Inflammatory macrophage treated with lipopolysaccharide for 4 hours (primary cell): ENCODE results near the gene ABLIM2.

Experiments
- DNase-seq: peaks from one replicate; pipeline ENCODE4 v3.0.0-alpha.2; 2020

ABLIM2 gene

DNA sequence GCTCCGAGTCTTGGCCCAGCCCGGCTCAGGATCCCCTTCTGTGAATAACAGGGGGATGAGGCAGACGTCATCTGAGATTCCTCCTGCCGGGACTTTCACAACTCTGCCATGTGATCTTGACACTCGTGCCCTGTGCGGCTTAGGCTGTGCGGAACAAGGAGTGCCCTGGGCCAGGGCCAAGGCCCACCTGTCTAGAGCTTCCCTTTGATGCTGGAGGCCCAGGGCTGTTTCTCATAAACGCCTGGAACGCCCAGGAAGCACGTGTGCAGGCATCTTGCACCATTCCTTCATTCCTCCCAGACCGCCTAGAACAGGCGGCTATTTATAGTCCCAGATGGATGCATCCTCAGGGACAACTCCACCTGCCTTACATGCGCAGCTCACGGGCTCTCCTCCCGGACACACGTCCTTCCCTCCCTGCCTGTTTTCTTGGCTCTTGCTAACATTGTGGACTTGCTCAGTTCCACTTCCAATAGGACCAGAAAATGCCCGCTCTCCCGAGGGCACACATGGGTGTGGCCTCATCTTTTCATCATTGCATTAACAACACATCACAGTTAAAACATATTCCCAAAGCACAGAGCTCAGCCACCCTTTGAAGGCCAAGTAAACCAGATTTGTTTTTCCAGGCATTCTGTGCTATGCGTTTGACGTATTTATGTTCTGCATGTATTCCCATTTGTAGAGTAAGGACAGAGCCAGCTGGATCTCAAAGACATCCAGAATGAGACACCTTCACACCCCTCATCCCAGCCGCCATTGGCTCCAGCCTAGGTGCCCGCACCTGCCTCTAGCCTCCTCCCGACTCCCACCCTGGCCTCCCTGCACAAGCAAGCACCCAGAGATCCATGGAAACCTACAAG is 57.2 kb downstream of the ABLIM2 start:
- DNase-seq, result no peak

DNA sequence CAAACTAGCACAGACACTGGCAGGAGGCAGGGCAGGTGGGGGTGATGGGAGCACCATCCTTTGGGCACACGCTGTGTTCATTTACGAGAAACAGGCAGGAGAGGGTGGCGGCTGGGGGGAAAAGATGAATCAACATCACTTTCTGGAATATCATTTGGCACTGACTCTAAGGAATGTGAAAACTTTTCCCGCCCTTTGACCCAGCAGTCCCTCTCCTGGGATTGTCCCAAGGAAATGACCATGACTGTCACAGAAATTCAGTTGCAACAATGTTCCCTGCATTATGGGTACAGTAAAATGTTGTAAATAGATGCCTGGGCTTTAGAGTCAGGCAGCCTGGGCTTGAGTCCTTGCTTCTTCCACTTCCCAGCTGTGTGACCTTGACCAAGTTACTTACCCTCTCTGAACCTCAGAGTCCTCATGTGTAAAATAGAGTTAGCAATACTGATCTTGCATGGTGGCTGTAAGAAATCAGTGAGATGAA is 58.6 kb downstream of the ABLIM2 start:
- no peak for DNase-seq

DNA sequence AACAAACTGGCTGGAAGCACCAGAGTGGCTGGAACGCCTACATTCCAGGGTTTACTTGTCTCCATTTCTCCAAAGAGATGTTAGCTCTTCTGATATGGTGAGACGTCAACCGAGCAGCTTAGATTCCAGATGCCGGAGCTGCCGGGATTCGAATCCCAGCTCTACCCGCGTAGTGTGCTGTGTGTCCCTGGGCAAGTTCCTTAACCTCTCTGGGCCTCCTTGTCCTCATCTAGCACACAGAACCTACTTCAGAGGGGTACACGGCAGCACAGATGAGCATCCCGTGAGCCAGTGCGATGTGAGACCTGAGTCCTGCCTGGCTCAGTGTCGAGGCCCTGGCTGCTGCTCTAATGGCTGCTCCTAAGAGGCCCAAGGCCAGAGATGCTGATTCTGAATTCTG is 60.1 kb downstream of the ABLIM2 start:
- no peak for DNase-seq

DNA sequence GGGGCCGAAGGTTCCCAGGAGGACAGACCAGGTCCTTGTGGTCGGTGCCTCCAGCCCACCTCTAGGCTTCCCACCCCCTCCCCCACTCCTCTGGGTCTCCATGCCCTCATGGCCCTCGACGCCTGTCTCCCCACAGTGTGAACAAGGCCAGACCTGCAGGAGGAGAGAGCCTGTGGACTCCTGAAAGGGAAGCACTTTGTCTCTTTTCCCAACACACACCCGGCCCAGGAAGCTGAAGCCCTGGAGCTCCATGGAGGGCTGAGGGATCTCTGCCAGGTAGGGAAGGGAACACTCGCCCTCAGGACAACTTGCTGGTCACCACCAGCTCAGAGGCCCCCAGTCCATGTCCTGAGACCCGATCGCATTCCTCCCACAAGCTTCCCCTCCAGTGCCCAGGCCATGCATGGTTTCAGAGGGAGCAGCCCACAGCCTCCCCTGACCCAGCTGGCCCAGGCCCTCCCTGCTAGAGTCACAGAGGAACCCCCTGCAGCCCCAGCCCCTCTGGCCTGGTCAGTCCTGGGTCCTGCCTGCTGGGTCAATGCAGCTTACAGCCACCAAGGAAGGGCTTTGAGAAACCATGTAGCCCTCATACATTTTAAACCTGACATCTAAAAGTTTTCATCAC is 60.8 kb downstream of the ABLIM2 start:
- DNase-seq, result no peak

DNA sequence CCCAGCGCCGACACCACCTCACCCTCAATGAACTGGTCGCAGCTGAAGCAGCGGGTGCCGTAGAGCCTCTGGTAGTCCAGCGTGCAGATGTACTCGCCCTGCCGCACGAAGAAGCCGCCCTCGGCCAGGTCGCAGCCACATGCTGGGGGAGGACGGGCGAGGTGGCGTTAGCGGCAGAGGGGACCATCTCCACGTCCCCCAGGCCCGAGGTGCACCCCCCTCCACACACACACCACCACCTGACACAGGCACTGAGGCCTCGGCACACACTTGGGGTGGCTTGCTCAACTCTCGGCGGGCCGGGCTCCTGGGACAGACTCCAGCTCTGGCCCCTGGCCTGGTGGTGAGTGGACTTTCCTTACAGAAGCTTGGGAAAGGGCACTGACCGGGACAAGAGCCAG is 61.5 kb downstream of the ABLIM2 start:
- DNase-seq, result no peak

DNA sequence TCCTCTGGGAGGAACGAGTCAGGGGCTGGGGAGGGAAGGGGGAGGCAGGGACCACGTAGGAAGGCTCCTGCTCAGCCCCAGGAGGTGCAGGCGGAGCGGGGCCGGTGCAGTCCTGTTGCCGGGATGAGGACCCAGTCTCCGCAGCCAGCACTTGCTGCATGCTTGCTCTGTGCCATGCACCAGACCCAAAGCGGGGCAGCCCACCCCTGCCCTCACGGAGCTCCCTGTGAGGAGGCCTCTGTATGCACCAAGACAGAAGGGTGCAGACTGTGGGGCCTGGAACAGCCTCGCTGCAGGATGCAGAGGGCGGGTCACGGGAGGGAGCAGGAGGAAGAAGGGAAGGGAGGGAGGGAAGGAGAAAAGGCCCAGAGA is 61.9 kb downstream of the ABLIM2 start:
- DNase-seq, result no peak

DNA sequence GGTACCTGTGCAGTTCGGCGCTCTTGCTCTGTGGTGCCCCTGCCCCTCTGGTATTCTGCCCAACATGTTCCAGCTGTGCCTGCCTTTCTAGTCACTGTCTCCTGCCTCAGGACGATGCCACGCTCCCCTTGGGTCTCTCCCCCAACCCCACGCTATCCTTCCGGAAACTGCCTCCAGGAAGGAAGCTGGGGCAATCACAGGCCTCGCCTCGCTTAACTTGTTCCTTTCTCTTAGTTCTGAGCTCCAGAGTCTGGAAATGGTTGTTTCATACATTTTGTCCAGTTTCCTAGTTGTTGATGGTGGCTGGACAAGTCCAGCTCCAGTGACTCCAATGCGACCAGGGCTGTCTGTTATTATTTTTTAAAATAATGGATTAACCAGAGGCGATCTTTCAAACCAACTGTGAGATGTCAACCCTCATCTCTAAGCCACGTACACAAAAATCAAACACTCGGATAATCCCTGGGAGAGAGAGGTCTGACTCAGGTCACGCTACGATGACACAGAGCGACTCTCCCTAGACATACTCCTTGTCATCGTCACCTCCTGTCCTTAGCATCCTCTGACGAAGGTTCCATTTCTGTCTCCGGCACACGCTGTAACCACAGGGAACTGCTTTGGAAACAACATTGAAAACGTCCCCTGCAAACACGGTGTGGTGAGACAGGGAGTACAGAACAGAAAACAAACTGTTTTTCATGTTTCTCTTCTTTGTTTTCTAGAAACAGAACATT is 62.5 kb downstream of the ABLIM2 start:
- no peak for DNase-seq

DNA sequence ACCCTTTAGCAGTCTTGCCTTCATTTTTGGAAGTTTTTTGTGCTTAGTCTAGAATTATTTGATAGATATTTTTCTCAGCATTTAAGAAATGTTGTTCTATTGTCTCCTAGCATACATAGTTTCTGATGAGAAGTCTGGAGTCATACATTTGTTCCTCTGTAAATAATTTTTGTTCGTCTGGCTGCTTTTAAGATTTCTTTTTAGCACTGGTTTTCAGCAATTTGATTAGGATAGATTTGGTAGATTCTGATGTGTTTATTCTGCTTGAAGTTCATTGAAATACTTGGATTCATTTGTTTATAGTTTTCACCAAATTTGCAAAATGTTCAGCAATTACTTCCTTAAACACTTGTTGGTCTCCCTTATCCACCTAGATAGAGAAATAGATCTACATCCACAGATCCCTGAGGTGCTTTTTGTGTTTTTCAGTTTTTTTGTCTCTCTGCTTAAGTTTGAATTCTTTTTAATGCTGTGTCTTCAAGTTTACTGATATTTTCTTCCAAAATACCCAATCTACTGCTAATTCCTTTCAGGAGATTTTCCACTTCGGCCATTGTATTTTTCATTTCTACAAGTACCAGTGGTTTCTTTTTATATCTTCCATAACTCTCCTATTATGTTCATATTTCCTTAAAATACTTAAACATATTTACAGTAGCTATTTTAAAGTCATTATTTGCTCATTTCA is 64.9 kb downstream of the ABLIM2 start:
- DNase-seq, result no peak

DNA sequence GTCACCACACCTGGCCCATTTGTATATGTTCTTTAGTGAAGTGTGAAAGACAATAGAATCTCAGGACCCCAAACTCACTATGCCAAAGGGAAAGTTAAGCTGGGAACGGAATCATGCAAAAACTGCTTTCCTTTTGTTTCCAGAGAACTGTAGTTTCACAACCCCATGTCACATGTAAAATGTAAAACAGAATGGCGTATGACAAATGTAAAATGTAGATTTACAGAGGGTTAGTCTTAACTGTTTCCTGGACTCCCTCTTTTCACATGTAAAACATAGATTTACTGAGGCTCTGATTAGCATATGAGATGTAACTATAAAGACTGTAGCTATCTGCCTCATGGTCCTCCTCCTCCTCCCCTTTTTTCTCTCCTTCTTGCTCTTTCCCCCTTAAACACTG is 66.3 kb downstream of the ABLIM2 start:
- no peak for DNase-seq

DNA sequence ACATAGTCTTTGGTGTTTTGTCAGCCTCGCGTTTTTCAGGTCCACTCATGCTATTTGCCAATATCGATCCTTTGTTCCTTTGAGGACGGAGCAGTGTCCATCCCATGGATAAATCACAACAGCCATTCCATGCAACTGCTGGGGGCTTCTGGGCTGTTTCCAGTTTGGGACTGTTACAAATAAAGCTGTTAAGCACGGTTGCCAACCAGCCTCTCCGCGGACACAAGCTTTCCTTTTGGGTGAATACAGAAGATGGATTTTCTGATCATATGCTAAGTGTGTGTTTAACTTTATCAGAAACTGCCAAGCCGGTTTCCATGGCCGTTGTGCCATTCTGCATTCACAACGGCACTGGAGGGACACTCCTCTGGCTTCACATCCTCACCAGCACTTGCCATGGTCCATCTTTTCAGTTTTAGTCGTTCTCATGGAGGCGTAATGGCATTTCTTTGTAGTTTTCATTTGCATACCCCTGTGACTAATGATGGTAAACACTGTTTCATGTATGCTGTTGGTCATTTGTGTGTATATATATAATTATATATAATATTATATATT is 67.8 kb downstream of the ABLIM2 start:
- DNase-seq, result no peak

DNA sequence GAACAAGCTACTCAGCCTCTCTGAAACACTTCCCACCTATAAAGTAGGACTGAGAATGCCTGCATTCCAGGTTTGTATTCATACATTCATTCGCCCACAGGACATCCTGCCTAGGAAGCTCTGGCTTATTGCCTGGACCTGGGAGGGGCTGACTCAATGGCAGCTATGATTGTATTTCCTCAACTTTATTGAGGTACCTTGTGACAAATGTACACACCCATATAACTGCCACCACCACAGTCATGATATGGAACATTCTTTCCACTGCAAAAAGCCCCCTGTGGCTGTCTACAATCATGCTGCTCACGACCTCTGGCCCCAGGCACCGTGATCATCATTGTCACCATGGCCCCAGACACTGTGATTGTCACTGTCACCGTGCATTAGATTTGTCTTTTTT is 68.3 kb downstream of the ABLIM2 start:
- DNase-seq, result no peak

DNA sequence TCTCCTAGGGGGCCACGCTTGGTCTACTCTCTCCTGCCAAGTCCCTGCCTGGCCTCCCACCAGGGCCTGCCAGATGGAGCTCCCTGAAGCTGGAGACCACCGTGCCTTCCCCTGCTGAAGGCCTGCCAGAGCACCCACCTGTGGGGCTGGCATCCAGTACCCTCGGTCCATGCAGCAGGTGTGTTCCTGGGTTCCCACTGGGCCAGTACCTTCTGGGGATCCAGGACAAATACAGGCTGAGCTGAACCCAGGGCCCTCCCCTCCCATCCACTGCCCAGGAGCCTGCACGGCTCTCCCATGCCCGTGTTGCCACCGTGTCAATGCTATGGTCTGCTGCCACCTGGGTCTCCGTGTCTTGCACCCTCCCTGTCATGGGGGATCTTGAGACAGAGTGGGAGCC is 68.8 kb downstream of the ABLIM2 start:
- no peak for DNase-seq

DNA sequence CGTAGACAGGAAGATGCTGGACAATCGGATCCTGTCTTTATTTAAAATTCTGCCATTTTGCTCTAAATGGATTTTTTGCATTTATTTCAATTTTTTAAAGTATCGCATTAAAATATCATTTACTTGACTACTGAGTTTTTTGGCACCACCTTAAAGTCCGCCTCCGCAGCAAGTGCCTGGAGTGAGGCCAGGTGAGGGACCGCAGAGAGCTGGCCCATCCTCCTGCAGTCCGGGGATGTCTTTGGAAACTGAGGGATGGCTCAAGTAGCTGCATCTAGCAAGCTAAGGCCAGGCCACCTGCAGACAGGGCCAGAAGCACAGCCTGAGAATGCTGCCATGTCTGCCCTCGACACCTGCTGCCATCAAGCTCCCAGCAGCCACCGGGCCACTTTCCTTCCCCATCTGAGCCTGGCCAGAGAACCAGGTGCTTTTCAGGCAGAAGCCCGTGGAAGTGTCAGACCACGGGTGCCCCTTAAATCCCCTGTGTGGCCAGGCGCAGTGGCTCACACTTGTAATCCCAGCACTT is 69.6 kb downstream of the ABLIM2 start:
- DNase-seq, result no peak

DNA sequence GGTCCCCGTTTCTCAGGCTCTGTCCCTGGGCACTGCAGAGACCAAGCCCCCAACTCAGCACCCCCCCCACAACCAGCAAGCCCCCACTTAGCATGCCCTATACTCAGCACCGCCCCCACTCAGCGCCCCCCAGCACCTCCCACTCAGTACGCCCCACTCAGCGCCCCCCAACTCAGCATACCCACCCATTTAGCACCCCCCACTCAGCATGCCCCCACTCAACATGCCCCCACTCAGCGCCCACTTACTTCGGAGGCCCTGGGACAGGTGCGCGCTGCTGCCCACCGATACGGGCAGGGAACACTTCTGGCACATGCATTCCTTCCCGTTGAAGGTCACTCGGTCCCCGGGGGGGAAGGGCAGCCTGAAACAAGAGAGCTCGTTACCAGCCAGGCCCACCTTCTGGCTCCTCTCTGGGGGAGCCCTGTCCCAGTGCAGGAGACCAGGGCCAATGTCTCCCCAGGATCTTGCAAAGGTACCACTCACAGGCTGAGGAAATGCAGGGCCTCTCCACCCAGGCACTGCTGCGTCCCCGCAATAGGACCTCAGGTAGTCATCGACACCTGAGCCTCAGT is 70.6 kb downstream of the ABLIM2 start:
- no peak for DNase-seq

DNA sequence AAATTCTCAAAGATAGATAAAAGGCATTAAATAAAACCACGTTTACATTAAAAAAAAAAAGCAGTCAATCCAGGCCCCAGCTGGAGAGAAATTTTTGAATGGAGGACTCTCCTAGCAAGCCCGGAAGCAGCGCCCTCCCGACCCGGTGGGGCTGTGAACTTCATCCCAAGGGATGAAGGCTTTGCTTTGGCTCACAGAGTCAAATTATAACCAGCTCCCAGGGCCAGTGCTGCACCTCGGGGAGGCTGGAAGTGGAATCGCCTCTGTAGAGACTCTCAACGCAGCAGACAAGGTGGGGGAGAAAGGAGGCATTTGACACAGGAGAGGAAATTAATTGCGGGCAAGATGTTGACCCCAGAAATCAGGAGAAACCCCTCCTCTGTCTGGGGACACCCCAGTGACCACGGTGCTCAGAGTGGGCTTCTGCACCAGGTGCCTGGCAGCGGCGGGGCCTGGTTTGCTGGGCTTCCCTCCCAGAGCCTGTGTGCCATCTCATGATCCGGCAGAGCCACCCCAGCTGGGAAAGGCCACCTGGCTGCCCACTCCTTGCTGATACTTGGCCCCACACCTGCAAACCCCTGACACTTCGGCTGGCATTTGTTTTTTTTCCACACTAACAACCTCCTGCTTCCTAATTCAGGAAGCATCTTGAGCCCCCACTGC is 71.7 kb downstream of the ABLIM2 start:
- DNase-seq, result no peak

DNA sequence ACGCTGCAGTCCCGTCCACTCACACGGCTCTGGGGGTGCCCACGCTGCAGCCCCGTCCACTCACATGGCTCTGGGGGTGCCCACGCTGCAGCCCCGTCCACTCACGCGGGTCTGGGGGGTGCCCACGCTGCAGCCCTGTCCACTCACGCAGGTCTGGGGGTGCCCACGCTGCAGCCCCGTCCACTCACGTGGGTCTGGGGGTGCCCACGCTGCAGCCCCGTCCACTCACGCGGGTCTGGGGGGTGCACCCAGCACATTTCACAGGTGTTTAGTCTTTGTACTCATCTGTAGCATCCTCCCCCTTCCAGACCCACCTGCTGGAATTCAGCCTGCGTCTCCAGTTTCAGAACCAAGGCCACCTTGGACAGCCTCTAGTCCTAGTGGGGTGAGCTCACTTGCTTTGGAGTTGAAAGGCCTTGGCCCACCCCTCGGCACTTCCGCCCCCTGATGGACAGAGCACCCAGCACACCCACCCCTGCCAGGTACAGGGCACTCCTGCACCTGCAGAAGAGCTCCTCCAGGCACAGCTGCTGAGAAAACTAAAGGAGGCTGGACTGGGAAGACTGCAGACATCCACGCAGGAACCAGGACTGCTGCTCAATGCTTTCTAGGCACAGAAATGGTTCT is 73.0 kb downstream of the ABLIM2 start:
- no peak for DNase-seq

DNA sequence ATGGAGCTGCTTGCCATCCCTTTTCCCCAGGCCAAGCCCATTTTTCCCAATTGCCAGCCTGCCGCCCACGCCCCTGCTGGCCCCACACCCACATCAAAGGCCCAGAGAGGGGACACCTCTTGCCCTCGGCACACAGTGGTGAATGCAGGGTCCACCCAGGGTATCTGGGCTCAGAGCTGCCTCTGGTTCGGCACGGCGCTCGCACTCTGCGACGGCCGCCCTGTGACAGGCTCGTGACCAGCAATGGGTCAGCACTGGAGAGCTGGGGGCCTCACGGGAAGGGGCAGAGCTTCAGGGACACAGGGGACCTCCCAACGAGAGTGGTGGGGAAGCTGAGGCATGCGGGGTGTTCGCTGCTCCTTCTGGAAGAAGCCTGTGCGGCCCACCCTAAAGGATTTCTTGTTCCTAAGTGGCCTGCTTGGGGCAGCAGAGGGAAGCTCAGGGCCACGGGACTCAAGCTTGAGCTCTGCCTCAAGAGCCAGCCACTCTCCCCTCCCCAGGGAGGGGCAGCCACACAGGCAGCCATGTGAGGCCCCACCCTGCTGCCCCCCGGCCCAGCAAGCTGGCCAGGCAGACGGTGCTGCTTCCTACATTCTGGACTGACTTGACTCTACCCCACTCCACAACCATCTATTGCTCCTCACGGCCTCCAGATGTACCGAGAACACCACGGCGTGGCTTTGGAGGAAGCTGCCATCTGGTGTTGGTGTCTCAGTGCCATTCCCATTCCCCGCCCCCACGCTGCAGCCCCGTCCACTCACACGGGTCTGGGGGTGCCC is 73.7 kb downstream of the ABLIM2 start:
- DNase-seq, result no peak

DNA sequence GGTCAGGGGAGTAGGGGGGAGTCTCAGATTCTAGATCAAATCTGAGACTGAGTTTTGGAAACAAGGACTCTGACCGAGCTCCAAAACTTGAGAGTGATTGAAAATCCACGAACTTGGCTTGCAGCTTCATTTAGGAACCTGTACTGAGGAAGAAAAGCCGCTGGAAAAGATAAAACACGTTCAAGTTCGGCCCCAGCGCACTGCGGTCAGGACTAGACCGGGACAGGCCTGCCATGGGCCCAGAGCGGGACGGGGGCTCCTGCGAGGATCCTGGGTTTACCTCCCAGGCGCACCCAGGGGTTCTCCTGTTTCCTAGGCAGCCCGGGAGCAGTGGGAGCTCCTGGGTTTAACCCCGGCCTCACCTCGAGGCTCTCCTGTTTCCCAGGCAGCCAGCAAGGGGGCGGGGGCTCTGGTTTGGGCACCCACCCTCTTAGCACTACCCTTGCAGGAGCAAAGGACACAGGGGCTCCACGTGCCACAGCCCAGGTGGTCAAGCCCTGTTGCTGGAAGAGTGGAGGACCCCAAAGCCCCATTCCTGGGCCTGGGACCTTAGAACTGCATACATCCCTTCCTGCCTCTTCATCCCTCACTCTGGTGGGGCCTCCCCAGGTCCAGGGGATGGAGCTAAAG is 74.5 kb downstream of the ABLIM2 start:
- no peak for DNase-seq

DNA sequence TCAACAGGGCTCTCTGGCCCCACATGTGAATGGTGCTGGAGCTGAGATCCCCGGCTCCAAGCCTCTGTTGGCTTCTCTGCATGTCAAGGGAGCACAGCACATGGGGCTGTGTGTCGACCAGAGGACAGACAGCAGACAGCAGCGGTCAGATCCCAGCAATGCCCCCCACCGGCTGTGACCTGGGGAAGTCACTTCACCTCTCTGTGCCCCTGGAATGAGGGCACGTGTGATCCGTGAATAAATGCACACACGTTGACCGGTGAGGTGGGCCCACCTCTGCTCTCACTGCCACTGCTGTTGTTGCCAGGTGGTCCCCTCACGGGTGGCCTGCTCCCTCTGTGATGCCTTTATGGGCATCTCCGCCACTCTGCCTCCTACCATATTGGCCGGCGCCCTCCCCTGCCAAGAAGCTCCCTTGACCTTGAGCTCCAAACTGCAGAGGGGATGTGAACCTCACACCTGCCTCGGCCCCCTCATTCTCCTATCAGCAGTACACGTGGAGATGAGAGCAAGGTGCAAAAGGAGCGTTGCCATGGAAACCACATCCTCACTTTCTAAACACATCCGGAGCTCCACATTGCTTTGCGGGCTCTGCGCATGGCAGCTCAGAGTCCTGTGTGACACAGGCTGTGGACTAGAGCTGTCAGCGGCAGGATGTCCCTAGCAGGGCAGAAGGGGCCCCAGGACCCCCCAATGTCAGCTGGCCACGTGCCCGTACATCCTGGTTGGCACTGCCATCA is 75.4 kb downstream of the ABLIM2 start:
- no peak for DNase-seq
